HG03520 (cell line): Measurements from ENCODE around the gene IZUMO4.

Source experiments
- ATAC-seq: cut with Tn5 transposase; IDR thresholded peaks from one replicate; pipeline ENCODE4 v1.9.1; 2021; ENCODE audit warnings: mild to moderate bottlenecking, moderate library complexity; ENCODE audit not compliant: unreplicated experiment

IZUMO4 gene

DNA sequence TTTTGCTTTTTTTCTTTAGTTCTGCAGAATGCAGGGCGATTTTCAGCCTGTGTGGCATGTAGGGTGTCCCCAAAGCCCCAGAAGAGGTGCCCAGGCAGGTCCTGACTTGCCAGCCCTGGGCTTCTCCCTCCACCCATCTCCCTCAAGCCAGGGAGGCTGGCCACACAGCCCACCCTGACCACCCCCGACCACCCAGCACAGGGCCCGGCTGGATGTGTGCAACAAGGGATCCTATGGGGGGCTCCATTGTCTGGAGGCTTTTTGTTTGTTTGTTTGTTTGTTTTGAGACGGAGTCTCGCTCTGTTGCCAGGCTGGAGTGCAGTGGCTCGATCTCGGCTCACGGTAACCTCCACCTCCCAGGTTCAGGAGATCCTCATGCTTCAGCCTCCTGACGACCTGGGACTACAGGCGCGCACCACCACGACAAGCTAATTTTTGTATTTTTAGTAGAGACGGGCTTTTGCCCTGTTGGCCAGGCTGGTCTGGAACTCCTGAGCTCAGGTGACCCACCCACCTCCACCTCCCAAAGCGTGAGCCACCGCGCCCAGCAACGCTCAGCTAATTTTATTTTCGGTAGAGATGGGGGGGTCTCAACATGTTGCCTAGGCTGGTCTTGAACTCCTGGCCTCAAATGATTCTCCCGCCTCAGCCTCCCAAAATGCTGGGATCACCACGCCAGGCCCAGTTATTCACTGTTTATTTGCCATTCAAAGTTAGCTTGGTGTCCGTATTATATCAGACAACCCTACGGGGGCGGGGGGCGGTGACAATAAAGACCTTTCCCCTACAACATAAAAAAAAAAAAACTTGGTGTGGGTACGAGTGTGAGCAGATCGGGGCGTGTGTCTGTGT lies 37.9 kb upstream of the IZUMO4 start:
- no peak for ATAC-seq

DNA sequence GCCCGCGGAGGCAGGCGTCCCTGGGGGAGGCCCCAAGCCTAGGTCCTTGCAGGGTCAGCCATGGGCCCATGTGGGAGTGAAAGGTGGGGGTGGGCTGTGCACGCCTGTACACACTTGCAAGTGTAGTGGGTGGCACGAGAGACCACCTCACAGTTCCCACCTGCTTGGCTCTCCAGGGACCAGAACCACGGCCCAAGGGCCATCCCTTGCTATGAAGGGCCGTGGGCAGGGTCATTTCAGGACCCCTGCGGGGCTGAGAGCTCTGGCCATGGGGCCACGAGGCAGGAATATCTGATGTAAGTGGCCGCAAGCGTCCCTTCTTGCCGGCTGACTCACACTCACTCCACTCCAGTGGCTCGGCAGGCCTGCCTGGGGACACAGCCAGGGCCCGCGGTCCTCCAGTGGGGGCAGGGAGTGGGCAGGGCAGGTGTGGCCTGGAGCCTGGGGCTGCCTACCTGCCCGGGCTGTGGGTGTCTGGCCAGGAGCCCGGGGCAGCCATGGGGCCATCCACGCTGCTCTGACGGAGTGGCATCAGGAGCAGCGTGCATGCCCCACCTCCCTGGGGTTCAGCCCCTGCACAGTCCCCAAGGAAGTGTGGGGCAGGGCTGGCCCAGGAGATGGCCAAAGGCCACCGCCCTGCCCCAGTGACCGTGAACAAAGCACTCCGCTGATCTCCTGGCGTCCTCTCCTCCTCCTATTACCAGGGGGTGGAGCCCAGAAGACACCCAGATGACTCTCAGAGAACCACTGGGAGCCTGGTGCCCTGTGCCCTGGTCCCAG lies 37.1 kb upstream of the IZUMO4 start:
- ATAC-seq: no peak

DNA sequence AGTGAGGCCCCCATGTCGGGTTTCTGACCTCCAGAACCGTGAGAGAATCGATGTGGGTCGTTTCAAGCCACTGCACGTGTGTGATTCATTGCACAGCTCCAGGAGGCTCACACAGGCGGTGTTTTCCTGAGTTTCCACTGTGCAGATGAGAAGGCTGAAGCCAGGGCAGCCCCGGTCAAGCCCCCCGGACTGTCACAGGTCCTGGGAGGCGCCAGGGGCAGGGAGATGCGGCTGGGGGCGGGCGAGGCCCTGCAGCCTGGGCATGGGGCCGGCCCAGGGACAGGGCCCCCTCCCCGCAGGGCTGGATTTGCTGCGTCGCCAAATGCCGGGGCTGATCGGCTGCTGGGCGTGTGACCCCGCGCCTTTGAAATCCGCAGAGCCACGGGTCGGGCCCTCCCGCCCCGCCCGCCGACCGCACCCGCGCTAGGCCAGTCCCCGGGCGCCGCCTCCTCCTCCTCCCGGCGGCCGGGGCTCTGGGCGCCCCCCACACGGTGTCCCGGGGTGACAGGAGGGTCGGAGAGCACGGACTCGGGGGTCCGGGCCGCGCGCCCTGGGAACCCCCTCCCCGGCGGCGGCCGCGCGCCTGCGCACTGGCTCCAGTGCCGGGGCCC lies 35.7 kb upstream of the IZUMO4 start:
- peak; percentile 15 for ATAC-seq

DNA sequence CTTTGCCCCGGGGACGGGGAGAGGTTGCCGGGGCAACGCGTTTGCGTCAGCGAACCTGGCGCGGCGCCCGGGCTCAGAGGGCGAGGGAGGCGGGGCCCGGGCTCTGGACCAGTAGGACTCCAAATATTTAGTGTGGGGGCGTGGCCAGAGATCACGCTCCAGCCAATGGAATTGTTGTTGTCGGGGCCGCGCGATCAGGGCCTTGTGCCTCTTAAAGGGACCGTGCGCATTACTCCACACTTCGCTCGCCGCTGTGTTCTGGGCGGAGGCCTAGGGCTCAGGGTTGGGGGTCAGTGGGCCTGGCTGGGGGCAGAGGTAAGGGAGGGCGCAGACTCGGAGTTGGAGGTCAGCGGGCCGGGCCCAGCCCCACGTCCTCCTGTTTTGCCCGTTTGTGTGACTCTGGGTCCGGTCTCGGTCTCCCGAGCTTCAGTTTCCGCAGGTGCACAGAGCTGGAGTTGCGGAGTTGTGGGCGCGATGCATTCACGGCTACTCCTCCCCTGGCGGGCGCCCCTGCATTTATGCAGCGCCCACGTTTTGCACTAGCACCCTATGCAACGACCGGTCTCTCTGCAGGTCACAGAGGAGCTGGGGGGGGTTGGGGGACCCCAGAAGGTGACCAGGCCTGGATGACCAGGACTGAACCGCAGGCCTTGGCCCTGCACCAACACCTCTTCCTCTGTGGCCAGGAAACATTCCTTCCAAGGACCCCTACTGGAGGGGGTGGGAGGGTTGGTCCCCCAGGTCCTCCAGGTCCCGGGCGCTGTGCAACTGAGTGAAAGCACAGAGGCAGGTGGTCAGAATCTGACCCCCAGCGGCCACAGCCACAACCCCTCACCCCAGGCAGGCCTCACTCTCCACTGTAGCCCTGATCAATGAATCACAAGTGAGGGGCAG lies 35.0 kb upstream of the IZUMO4 start:
- peak; percentile 55 for ATAC-seq

DNA sequence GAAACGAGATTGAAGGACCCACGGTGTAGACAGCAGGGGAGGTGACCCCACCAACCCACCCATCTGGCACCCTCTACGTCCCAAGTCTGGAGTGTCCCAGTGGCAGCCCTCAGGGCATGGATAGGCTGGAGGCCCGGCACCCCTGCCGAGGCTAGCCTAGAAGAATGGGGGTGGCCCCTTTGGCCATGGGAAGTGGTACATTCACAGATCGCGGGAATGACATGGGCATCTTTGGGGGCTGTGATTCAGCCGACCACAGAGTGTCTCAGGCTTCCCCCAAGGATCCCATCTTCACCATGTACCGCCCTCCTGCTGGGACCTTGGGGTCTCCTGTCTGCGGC lies 34.4 kb upstream of the IZUMO4 start:
- no peak for ATAC-seq

DNA sequence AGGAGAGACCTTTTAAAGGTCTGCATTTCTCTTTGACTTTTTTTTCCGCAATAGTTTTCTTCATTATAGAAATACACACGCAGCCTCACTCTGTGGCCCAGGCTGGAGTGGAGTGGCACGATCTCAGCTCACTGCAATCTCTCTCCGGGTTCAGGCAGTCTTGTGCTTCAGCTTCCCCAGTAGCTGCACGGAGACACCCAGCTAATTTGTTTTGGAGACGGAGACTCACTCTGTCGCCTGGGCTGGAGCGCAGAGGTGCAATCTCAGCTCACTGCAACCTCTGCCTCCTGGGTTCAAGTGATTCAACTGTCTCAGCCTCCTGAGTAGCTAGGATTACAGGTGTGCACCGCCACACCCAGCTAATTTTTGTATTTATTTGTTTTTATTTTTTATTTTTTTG lies 33.9 kb upstream of the IZUMO4 start:
- ATAC-seq: no peak

DNA sequence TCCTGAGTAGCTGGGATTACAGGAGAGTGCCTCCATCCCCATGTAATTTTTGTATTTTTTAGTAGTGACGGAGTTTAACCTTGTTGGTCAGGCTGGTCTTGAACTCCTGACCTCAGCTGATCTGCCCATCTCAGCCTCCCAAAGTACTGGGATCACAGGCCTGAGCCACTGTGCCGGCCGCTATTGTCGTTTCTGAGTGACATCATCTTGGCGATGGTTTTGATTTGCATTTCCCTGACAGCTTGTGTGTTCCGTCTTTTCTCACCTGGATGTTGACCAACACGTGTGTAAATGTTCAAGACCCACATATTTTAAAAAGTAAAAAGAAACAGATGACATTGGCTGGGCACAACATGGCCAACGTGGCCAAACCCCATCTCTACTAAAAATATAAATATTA lies 32.9 kb upstream of the IZUMO4 start:
- no peak for ATAC-seq

DNA sequence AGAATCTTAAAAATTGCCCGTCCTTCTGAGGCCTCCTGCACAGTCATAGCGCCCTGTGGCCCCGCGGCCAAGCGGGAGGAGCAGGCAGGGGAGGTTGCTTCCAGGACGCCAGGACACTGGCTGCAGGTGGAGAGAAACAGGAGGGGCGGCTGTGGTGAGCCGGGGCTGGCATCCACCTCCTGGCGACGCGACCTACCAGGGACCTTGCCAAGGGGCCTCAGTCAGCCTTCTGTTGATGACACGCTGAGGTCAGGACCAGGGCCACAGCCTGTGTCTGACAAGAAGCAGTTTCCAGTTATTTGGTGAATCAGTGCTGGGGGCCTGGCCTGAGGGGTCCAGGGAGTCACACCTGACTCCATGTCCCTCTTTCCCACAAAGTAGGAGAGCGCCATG lies 32.3 kb upstream of the IZUMO4 start:
- no peak for ATAC-seq

DNA sequence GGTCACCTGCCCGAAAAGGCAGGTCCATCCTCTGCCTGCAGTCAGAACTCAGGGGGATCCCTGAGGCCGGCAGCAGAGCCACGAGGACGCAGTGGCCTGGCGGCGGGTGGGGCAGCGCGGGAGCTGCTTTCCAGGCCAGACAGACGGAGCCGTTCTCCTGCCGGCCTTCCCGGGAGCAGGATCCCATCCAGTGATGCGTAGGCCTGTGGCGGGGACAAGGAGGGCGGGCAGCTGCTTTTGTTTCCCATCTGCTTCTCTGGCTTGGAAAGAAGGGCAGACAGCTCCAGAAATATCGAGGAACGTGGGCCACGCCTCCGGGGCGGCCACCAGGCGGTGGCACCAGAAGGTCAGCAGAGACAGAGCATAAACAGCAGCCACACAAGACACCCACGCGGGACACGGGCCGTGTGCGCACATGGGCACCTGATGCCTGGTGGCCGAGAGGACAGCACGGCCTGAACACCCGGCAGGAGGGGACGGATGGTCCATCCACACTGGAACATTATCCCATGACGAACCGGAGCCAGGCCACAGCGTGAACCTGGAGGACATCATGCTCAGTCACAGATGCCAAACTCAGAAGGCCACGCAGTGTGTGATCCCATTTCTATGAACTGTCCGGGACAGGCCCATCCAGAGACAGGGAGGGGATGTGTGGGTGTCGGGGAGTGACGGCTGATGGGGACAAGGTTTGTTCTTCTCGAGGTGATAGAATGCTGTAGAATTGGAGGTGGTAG lies 31.8 kb upstream of the IZUMO4 start:
- no peak for ATAC-seq

DNA sequence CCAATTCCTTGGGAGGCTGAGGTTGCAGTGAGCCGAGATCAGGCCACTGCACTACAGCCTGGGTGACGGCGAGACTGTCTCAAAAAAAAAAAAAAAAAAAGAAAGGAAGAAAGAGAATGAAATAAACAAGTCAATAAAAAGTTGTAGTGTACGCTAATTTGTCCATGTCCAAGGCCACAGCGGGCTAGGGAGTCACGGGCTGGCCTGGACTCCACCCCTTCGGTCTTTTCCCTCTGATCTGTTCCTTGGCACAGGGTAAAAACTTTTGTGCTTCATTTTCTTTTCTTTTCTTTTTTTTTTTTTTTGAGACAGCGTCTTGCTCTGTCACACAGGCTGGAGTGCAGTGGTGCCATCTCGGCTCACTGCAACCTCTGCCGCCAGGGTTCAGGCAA lies 26.3 kb upstream of the IZUMO4 start:
- ATAC-seq: no peak

DNA sequence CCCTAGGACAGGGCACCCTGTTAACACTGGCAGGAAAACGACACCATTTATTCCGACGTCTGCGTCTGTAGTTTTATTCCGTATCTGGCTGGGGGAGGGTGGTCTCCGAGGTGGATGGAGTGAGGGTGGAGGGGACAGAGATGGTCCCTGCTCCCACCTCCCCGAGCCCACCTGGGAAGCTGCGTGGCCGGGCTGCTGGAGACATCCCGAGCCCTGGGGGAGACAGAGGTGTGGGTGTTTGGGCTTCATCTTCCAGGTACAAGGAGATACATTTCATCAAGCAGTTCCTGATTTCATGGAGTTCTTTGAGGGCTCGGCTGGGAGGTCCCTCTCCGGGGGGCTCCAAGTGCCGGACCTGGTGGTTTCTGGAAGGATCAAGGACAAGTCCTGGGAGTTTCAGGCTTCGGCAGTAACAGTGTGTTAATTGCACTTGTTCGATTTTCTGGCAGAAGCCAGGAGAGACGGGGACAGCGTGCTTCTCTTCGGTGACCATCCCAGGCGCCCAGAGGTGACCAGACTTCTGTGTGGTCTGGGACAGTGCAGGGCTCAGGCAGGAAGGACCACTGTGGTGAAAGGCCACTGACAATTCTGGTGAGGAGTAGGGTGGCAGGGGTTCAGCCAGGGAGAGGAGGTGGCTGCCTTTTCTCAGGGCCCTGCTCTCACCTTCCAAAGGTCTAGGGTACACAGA lies 25.6 kb upstream of the IZUMO4 start:
- no peak for ATAC-seq

DNA sequence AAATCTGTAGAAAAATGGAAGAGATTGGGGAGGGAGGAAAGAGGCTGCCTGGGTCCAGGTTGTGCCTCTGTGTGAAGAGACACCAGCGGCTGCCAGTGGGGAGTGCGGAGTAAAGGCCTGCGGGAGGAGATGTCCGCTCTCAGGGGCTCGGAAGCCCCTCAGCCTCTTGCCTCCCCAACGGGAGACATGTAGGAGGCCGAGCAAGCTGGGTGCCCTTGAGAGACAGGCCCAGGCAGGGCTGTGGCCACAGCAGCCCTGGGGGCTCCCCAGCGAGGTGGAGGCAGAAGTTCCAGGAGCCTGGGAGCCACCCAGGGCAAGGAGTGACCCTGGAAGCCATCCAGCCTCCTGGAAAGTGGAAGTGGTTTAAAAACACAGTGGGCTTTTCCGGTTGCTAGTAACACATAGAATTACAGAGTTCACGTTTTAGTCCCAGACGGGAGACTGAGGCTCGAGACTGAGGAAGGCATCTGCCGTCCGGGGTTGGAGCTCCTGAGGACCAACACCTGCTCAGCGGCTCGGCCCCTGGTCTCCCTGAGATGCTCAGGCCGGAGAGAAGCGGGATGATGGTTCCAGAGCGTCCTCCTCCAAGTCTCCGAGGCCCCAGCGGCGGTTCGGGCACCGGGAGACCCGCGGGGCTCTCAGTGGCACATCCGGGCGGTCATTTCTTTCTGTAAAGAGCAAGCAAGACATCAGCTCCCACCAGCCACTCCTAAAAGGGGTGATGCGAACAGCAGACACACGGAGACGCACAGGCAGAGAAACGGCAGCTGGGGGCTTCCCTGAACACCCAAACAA lies 23.8 kb upstream of the IZUMO4 start:
- ATAC-seq: no peak

DNA sequence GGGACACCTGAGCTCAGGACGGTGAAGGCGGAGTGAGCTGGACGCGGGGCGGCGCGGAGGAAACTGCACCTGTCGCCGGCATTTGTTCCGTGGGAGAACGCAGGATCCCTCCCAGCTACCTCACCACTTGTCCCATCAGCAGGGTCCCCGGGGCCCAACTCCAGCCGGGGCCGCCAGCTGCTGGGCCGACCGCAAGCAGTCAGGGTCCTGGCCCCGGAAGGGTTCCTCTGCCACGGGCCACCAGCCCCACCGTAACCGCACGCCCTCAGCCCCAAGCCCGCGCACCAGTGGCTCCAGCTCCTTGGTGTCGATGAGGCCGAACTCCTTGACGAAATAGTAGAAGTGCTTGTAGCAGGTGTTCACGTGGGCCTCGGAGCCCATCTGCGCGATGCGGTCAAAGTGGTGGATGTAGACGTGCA lies 20.2 kb upstream of the IZUMO4 start:
- ATAC-seq: no peak

DNA sequence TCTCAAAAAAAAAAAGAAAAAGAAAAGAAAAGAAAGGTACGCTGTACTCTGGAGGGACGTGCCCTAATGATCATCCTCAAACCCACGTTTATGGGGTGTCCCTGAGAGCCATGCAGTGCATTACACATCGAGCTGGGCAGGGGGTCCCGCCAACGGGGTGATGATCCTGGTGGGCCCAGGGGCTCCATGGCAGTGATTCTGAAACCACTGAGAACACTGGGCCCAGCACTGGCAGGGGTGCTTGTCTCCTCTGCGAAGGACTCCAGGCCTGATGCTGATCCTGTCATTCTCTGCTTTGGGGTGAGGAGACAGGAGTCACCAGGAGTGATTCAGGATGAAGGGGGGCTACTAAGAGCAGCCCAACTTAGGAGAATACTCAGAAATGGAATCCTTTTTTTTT lies 19.3 kb upstream of the IZUMO4 start:
- no peak for ATAC-seq

DNA sequence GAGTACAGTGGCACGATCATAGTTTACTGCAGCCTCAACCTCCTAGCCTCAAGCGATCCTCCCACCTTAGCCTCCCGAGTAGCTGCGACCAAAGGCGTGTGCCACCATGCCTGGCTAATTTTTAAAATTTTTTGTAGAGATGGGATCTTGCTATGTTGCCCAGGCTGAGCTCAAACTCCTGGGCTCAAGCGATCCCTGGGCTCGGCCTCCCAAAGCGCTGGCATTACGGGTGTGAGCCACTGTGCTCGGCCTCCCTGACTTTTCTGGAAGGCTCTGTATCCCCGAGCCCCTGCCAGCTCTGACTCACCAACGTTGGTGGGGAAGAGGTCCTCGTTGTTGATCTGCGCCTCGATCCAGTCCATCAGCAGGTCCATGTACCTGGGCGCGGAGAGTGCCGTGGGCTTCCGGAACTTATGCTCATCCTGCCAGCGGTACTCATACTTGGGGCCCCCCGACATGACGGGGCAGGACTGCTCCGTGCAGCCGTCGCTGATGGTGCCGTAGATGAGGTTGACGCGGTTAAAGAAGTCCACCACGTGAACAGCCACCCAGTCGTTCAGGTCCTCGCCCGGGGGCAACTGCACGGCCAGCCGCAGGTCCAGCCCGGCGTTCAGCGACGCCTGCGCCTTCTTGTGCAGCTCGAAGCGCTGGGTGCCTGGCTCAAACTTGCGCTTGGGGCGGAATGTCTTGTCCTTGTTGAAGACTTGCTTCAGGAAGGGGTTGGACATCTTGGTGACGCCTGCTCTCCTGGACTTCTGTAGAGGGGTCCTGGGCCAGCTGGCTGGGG lies 18.7 kb upstream of the IZUMO4 start:
- ATAC-seq: no peak

DNA sequence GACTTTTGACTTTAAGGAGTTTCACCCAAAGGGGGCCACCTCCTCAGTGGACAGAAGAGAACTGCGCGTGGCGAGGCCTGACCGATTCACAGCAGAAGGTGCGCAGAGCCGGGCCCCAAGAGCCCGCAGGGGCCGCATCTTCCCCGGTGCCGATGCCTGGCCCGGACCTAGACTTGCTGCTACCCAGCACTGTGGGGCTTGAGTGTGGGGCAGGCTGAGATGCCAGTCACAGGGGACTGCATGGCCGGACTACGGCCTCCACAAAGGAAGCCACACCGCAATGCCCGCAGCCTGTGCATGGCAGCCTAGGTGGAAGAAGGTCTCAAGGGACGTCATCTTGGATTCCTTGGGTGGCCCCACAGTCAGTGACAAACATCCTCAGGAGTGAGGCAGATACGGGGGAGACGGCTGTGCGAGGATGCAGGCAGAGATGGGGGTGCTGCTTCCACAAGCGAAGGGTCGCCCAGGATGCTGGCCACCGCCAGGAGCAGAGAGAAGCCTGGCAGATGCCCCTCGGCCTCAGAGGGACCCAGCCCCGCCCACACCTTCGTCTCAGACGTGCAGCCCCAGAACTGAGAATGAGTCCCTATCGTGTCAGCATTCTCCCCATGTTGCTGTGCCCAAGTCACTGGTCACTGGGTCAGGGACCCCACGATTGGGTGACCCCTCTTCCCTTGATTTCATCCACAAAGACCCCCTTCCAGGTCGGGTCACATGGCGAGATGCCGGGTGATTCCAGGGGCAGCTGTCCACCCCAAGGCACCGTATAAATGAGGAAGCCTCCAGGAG lies 17.4 kb upstream of the IZUMO4 start:
- no peak for ATAC-seq

DNA sequence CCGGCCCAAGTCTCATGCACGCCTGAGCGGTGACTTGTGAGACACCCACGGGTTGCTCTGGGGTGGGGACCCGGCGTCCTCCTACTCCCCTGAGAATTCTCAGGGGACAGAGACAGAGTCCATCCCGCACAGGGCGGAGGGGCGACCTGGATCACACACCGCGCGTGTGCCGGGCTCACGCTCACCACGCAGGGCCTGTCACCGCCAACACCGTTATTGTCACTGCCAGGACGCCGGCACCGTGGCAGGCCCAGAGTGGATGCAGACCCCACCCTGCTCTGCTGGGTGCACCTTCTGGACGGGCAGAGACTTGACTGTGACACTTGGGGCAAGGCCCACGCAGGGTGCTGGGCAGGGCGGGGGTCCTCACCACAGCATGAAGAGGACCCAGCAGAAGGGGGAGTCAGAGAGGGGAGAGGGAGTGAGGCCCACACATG lies 16.8 kb upstream of the IZUMO4 start:
- ATAC-seq: no peak
